ENCODE results near the gene TMEM271.

The TMEM271 gene

DNA sequence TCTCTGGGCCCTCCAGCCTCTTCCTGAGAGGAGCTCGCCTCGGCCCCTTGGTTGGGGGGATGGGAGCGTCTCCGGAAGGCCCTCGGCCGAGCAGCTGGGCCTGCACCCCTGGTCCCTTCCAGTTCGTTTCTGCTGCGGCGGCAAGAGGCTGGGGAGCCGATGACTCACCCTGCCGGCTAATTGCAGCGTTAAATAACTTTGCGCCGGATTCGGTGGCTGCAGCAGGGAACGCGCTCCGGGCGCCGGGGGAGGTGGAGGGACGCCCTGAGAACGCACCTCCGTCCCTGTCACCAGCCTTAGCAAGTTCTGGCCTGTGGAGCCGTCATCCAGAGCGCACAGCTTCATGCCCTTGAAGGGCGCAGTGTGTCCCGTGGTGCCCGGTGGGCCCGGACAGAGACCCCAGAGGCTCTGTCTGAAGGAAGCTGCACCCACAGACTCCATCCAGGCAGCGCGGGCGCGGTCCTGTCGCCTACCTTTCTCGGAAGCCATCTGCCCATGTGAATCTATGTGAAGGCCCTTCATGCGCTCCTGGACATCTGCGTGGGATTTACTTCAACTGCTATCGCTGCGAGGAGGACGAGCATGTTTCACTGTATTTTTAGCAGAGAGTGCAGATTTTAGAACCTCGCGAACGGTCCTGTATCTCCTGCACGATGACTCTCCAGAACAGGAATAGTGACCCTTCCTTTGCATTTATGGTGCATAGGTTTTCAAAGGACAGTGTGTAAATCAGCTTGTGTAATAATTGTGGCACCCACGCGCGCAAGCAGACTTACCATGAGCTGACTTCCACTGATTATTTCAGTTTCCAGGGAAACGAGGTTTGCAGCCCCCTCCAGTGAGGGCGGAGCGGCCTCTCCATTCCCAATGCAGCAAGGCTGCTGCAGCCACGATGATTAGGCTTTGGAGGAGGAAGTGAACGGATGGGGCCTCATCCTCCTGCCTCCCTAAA, 1.7 kb upstream of the TMEM271 start:
- peak overlapping the region; percentile 55 for H3K4me3 ChIP-seq (ENCODE audit: low read depth, low read length)
- TF ChIP-seq MYC (IDR thresholded peaks at IDR 0.05; ENCODE audit: low read depth, low read length): no peak; the same call in 1 of the 2 replicates
- TF ChIP-seq, protein P1, sequence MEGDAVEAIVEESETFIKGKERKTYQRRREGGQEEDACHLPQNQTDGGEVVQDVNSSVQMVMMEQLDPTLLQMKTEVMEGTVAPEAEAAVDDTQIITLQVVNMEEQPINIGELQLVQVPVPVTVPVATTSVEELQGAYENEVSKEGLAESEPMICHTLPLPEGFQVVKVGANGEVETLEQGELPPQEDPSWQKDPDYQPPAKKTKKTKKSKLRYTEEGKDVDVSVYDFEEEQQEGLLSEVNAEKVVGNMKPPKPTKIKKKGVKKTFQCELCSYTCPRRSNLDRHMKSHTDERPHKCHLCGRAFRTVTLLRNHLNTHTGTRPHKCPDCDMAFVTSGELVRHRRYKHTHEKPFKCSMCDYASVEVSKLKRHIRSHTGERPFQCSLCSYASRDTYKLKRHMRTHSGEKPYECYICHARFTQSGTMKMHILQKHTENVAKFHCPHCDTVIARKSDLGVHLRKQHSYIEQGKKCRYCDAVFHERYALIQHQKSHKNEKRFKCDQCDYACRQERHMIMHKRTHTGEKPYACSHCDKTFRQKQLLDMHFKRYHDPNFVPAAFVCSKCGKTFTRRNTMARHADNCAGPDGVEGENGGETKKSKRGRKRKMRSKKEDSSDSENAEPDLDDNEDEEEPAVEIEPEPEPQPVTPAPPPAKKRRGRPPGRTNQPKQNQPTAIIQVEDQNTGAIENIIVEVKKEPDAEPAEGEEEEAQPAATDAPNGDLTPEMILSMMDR (IDR thresholded peaks at IDR 0.05; ENCODE audit: low read depth, low read length): no peak
- TF ChIP-seq POLR2A (IDR thresholded peaks at IDR 0.05; ENCODE audit: extremely low read depth, insufficient read length): no peak
- TF ChIP-seq, protein P2, sequence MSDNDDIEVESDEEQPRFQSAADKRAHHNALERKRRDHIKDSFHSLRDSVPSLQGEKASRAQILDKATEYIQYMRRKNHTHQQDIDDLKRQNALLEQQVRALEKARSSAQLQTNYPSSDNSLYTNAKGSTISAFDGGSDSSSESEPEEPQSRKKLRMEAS (IDR thresholded peaks at IDR 0.05; ENCODE audit: low read depth, low read length): no peak; the same call in 1 of the 2 replicates
- DNase-seq (ENCODE audit: low read depth): peak; percentile 95

DNA sequence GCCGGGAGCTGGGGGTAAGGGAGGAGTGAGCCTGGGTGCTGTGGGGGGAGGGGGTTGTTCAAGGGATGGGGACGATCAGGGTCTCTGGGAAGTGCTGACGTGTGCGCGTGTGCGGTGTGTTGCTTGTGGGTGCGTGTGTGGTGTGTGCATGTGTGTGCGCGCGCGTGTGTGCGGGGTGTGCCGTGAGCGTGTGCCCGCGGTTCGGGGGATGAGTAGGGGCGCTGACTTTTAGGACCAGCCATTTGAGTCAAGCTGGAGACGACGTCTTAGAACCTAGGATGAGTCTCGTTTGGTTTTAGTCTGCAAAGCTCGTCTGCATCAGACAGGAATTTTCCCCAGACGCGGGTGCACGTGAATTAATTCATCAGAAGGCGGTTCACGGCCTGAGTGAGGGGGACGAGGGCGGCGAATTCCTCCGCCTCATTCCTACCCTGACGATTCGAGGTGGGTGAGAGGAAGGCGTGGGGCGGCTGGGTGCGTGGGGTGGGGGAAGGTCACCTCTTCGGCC, 950 bp upstream of the TMEM271 start:
- DNase-seq (ENCODE audit: low read depth): no peak
- H3K4me3 ChIP-seq (ENCODE audit: low read depth, low read length): peak overlapping the region; percentile 53

DNA sequence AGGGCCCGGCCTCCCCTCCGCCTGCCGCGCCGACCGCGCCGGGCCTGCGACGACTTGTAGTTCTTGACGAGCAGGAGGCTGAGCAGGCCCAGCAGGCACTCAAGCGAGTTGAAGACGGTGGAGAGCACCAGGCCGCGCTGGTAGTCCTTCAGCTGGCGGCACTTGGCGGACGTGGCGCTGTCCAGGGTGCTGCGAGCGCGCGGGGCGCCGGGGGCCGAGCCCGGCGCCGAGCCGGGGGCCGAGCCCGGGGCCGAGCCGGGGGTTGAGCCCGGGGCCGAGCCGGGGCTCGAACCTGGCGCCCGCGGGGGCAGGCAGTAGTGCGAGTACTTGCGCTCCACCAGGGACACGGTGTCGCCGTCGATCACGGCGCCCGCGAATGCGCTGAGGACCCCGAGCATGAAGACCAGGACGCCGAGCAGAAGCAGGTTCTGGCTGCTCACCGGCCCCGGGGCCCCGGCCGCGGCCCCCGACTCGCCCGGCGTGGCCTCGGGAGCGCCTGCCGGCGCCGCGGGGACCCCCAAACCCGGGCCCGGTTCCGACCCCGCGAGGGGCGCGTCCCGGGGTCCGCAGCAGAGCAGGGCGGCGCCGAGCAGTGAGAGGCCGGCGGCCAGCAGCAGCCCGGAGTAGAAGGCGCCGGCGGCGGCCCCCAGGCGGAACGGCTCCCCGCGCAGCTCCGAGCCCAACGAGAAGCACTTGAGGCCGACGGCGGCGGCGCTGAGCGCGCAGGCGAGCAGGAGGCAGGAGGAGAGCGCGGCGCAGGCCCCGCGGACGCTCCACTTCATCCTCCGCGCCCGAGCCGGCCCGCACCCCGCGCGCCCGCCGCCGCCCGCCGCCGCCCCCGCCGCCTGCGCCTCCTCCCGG, 584 bp downstream of the TMEM271 start:
- peak; percentile 63 for DNase-seq (ENCODE audit: low read depth)
- TF ChIP-seq MYC (IDR thresholded peaks at IDR 0.05; ENCODE audit: low read depth, low read length): no peak
- TF ChIP-seq, protein P1 (IDR thresholded peaks at IDR 0.05; ENCODE audit: low read depth, low read length): no peak
- TF ChIP-seq POLR2A (IDR thresholded peaks at IDR 0.05; ENCODE audit: extremely low read depth, insufficient read length): no peak
- TF ChIP-seq, protein P2 (IDR thresholded peaks at IDR 0.05; ENCODE audit: low read depth, low read length): no peak
- H3K4me3 ChIP-seq (ENCODE audit: low read depth, low read length): no peak overlapping the region

More for the DNA sequence above, 950 bp upstream of the TMEM271 start:
- TF ChIP-seq, protein P2 (IDR thresholded peaks at IDR 0.05; ENCODE audit: low read depth, low read length): peak; percentile 58; the same call in 1 of the 2 replicates
- TF ChIP-seq, protein P1 (IDR thresholded peaks at IDR 0.05; ENCODE audit: low read depth, low read length): no peak
- peak; percentile 15 for TF ChIP-seq POLR2A (IDR thresholded peaks at IDR 0.05; ENCODE audit: extremely low read depth, insufficient read length)

DNA sequence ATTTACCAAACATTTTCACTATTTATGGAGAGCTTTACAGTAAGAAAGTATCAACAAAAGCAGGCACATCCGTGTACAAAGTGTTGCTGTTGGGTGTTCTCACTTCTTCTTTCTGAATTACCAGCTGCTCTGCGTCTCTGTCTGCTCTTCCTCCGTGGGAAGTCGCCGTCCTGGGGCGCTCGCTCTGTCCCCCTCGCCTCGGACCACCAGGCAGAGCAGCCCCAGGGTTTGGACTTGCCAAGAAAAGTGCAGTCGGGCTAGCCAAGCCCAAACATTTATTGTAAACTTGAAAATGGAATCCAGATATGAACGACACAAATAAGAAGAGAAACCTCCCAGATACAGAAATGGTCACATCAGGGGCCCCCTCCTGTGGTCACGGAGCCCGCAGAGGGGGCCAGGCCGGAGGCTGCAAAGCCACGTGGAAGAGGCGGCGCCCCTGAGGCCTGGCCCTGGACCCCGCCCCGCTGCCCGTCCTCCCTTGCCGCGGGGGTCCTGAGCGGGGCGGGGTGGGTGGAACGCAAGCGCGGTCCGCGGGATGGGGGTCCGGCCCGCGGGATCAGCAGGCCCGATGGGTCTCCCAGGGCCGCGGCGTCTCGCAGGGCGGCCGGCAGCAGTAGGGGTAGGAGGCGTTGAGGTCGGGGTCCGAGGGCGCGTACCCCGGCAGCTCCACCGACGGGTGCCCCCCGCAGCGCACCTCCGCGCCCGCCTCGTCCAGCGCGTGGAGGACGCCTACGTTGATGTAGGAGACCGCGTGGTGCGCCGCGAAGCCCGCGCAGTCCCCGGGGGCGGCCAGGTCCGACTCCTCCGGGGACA, 1.5 kb downstream of the TMEM271 start:
- H3K4me3 ChIP-seq (ENCODE audit: low read depth, low read length): no peak overlapping the region
- DNase-seq (ENCODE audit: low read depth): no peak
- TF ChIP-seq, protein P2 (IDR thresholded peaks at IDR 0.05; ENCODE audit: low read depth, low read length): no peak
- TF ChIP-seq, protein P1 (IDR thresholded peaks at IDR 0.05; ENCODE audit: low read depth, low read length): no peak

All from NB4 (cell line).